ENCODE measurements around the gene SLC47A2.

DNA sequence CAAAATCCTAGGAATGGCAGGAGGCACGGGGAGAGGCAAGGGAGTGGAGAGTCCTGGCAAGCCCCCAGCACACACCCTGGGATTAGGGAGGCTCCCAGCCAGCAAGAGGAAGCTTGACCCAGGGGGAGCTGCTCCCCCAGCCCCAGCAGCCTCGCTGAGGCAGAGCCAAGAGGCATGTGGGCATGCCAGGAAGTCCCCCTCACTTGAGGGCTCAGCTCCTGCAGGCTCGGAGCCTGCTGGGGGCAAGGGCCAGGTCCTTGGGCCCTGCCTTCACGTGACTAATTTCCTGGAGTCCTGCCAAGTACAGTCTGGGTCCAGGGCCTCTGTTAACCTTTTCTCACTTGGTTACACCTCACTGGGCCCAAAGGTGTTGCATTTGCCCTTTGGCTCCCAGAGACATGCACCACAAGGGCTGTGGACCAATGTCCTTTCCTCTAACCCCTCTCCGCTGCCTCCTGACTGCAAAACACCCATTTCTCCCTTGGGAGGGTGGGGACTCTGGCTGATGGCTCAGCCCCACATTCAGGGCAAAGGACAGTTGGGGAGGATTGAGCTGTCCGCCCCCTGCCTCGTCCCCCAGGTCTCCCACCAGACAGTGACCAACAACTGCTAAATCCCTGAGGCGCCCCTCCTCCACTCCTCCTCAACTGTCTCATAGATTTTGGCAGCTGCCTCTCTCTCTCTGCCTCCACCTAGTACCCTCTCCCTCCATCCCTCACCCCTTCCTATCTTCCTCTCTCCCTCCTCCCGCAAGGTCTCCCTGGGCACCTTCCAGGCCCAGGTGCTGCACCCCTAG, 4.4 kb upstream of the SLC47A2 start:
- TF ChIP-seq, protein P1, sequence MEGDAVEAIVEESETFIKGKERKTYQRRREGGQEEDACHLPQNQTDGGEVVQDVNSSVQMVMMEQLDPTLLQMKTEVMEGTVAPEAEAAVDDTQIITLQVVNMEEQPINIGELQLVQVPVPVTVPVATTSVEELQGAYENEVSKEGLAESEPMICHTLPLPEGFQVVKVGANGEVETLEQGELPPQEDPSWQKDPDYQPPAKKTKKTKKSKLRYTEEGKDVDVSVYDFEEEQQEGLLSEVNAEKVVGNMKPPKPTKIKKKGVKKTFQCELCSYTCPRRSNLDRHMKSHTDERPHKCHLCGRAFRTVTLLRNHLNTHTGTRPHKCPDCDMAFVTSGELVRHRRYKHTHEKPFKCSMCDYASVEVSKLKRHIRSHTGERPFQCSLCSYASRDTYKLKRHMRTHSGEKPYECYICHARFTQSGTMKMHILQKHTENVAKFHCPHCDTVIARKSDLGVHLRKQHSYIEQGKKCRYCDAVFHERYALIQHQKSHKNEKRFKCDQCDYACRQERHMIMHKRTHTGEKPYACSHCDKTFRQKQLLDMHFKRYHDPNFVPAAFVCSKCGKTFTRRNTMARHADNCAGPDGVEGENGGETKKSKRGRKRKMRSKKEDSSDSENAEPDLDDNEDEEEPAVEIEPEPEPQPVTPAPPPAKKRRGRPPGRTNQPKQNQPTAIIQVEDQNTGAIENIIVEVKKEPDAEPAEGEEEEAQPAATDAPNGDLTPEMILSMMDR (IDR thresholded peaks at IDR 0.05) = no peak
- no peak for TF ChIP-seq POLR2A (IDR thresholded peaks at IDR 0.05)
